PFSK-1 (cell line): ENCODE data around the gene WASL.

ENCODE experiments used
- SIN3A ChIP-seq: IDR thresholded peaks from 2 replicates; pipeline ENCODE4 v1.6.1; 2012; ENCODE audit warnings: mild to moderate bottlenecking, low read length, moderate library complexity, borderline replicate concordance; ENCODE audit not compliant: insufficient read depth
- TAF1 ChIP-seq: IDR thresholded peaks from 2 replicates; pipeline ENCODE4 v1.6.1; 2012; ENCODE audit warnings: low read length, control low read depth, borderline replicate concordance; ENCODE audit not compliant: insufficient read depth

- TF ChIP-seq SIN3A (no peak), TAF1 (no peak)
Observed at GRCh38 chr7:123680580-123680979, 68.2 kb downstream of the WASL start.
